ENCODE results near the gene OR10A2. TPM values are rescaled to one million over a fixed set of nuclear protein-coding genes. Genes with fewer than 3 reads are reported as not detected.

The OR10A2 gene
- total RNA-seq, 1 experiment from 2014 or later = not detected

DNA sequence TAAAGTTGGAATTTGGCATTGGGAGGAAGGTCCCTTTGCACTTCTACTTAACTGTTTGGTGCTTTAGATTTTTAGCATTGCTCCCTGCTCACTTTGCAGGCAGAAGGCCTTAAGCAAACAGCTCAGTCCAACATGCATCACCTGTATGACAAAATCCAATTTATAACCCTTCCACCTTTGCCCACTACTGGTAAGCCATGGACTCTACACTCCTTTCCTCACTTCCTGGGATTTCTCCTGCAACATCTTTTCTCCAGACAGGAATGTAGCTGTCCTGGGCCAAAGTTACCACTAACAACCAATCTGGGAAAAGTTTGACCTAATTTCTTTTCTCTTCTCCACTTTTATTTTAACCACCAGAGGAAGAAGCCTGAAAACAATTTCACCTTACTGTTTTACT lies 31.2 kb downstream of the OR10A2 start:
- no peaks in the 10 kb centered on the region; the same call in 1 of the 2 replicates for H3K27me3 Mint-ChIP-seq (ENCODE audit: low read depth)

More for the DNA sequence above, 31.2 kb downstream of the OR10A2 start:
- Histone ChIP-seq H4K8ac (replicated peaks; ENCODE audit: insufficient read length, low read depth, low read length) (no peak overlapping the region), H2AFZ (ENCODE audit: low read length) (no peak overlapping the region), H2BK12ac (ENCODE audit: insufficient read length, low read depth, low read length) (no peak overlapping the region), H3K9ac (ENCODE audit: extremely low read depth, insufficient read length, low read length) (no peak overlapping the region), H4K91ac (ENCODE audit: insufficient read length, low read depth, low read length) (no peak overlapping the region), H3K4me2 (ENCODE audit: insufficient read depth, insufficient read length, low read length) (no peak overlapping the region), H3T11ph (ENCODE audit: low read length) (no peak overlapping the region), H4K20me1 (ENCODE audit: control insufficient read depth, insufficient read depth, insufficient read length) (no peaks in the 10 kb centered on the region), H3K23ac (ENCODE audit: insufficient read length, low read depth, low read length) (no peak overlapping the region), H3K27ac (ENCODE audit: insufficient read length, low read depth, low read length) (no peak overlapping the region), H3K79me1 (ENCODE audit: insufficient read depth, low read depth, low read length, poor library complexity, severe bottlenecking) (no peaks in the 10 kb centered on the region), H4K5ac (ENCODE audit: insufficient read length, low read depth, low read length) (no peak overlapping the region), H3K9me3 (ENCODE audit: control insufficient read depth, low read depth, low read length) (no peaks in the 10 kb centered on the region), H3K14ac (ENCODE audit: insufficient read depth, low read length) (no peak overlapping the region), H3K18ac (ENCODE audit: insufficient read length, low read depth, low read length) (no peak overlapping the region), H3K56ac (ENCODE audit: insufficient read length, low read depth, low read length) (no peak overlapping the region), H3K79me2 (ENCODE audit: insufficient read depth, low read length) (no peaks in the 10 kb centered on the region), H2BK20ac (ENCODE audit: low read depth, low read length, poor library complexity, severe bottlenecking) (no peak overlapping the region), H3K4ac (ENCODE audit: low read depth, low read length) (no peak overlapping the region), H2AK5ac (ENCODE audit: insufficient read length, low read length) (no peak overlapping the region), H2BK120ac (ENCODE audit: low read depth, low read length, poor library complexity, severe bottlenecking) (no peak overlapping the region), H2BK5ac (ENCODE audit: insufficient read length, low read length) (no peak overlapping the region), H2BK15ac (ENCODE audit: low read depth, low read length) (no peak overlapping the region), H3K23me2 (ENCODE audit: insufficient read length, low read depth, low read length, poor library complexity, severe bottlenecking) (no peaks in the 10 kb centered on the region), H3K4me1 (ENCODE audit: insufficient read depth, low read length) (no peaks in the 10 kb centered on the region; the same call in 1 of the 2 replicates), H3K27me3 (ENCODE audit: insufficient read depth, low read length) (no peaks in the 10 kb centered on the region)
- no peak overlapping the region for H3K4me3 Mint-ChIP-seq
- H3K27ac Mint-ChIP-seq = peak overlapping the region in 1 of 3 experiments; percentile 40; a peak in 1 of 7 replicates
- H3K9me3 Mint-ChIP-seq = no peaks in the 10 kb centered on the region
- H3K4me1 Mint-ChIP-seq = no peaks in the 10 kb centered on the region
- DNase-seq = no peak
- TF ChIP-seq, protein P1, sequence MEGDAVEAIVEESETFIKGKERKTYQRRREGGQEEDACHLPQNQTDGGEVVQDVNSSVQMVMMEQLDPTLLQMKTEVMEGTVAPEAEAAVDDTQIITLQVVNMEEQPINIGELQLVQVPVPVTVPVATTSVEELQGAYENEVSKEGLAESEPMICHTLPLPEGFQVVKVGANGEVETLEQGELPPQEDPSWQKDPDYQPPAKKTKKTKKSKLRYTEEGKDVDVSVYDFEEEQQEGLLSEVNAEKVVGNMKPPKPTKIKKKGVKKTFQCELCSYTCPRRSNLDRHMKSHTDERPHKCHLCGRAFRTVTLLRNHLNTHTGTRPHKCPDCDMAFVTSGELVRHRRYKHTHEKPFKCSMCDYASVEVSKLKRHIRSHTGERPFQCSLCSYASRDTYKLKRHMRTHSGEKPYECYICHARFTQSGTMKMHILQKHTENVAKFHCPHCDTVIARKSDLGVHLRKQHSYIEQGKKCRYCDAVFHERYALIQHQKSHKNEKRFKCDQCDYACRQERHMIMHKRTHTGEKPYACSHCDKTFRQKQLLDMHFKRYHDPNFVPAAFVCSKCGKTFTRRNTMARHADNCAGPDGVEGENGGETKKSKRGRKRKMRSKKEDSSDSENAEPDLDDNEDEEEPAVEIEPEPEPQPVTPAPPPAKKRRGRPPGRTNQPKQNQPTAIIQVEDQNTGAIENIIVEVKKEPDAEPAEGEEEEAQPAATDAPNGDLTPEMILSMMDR (conservative IDR thresholded peaks at IDR 0.05) = peak; percentile 39; the same call in 2 of the 3 replicates
- no peaks in the 10 kb centered on the region for H3K36me3 Mint-ChIP-seq (ENCODE audit: insufficient read depth in 1 of 3, low read depth in 3 of 3)
